Measurements from ENCODE around the gene CRAT.
"Not testable (repeated sequence)": the region's sequence is repeated elsewhere in the genome, so short reads cannot be mapped to it uniquely, and the experiment has no call there.

Gene CRAT

DNA sequence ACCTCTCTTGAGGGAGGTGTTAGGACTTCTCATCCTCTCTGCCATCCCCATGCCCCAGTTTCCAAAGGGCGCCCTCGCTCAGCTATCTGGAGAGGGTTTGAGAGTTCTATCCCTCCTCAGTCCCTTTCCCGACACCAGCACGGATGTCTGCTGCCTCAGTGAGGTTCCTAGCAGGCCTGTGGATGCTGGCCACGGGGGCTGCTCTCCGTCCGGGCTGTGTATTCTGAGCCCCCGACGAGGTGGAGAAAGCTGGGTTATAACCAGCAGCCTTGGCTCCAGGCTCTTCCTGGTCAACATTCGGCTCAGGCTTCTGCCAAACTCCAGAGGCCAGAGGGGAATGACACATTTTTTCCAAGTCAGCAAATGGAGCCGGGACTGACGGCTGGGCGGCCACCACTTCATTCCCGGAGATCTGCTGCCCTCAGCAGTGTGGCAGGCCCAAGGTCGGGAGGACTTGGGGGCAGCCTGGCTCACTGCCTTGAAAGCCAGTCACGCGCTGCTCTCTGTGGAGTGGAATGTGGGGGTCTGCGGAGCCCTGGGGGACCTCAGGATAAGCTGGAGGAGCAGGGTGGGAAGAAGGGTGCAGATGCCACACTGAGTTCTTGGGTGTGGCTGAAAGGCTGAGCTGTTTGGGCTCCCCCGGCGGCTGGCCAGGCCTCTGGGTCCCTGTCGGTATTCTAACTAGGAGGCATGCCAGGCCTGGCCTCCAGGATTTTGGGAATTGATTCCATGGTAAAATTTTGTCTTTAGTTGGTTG, 28.1 kb upstream of the CRAT start:
- DNase-seq (ENCODE audit: low read depth in 1 of 2, low spot score in 1 of 2) = no peak

DNA sequence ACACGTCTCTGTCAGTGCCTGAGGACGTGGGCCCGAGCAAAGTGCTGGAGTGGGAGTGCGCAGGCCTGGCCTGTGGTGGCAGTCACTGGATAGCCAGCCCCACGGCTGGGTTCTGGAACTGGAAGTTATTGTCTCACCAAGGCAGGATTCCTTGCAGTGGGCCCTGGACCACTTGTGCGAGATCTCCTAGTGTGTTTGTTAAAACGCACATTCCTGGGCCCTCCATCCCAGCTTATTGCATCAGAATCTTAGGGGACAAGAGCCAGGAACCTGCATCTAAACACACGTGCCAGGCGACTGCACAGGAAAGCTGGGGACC, 27.5 kb upstream of the CRAT start:
- no peak for DNase-seq (ENCODE audit: low read depth in 1 of 2, low spot score in 1 of 2)

DNA sequence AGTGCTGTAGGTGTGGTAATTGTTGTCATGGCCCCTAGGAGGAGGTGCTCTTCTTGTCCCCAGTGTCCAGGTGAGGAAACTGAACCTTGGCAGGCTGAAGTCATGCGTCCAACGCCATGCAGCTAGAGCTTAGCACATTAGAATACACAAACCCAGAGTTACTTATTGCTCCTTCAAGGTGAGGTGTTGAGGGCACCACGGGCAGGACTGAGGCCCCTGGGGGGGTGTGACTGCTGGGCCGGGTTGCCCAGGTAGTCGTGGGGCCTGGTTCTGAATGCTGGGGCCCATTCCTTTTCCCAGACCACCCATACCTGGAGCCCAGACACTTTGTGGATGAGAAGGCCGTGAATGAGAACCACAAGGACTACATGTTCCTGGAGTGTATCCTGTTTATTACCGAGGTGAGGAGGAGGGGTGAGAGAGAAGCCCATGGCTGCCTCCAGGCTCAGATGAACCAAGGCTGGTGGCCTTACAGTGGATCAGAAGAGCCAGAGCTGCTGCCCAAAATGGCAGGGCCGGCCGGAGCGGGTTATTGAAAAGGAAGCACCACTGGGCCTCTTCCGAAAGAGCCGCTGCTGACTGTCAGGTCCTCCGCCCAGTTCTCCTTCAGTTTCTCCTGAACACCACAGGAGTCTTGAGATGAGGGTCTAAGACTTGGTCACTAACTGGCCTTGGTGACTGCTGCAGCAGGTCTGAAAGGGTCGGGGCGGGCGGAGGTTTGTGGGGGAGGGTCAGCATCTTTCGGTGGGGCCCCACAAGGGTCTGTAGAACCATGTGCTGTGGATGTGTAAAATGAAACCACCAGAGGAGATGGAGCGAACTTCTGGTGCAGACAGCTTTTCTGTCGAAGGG, 26.9 kb upstream of the CRAT start:
- DNase-seq (ENCODE audit: low read depth in 1 of 2, low spot score in 1 of 2) = no peak

DNA sequence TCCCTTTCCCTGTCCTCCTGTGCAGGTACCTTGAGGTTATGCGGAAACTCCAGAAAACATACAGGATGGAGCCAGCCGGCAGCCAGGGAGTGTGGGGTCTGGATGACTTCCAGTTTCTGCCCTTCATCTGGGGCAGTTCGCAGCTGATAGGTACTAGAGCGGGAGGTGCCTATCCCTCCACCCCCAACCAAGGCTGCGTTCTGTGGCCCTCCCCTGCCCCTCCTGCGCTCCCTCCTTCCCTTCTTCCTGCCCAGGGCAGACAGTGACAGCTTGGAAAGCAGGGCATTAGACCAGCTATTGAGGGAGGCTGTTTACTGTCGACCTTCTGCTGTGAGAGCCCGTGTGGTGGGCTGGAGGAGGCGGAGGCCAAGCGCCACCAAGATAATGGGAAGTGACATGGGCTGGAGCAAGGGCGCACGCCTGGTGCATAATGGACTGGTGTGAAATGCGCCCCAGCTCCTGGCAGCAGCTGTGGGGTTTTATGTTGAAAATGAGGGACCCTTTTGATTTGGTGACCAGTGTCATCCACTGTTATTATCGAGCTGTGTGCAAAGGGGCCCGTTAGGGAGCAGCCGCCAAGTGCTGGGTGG, 25.9 kb upstream of the CRAT start:
- DNase-seq (ENCODE audit: low read depth in 1 of 2, low spot score in 1 of 2) = no peak

DNA sequence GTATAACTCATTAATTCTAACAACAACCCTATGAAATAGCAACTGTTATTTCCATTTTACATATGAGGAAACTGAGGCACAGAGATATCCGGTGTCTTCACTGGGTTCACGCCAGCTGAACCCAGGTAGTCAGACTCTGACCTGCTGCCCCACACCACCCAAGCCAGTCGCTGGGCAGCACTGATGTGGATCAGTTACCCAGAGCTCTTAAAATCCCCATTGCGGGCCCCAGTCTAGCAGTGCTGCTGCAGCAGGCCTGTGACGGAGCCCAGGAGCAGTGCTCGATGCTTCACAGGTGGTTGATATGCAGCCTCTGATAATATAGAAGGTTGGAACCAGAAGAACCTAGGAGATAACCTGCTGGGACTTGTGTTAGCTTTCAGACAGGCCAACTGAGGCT, 24.9 kb upstream of the CRAT start:
- no peak for DNase-seq (ENCODE audit: low read depth in 1 of 2, low spot score in 1 of 2)

DNA sequence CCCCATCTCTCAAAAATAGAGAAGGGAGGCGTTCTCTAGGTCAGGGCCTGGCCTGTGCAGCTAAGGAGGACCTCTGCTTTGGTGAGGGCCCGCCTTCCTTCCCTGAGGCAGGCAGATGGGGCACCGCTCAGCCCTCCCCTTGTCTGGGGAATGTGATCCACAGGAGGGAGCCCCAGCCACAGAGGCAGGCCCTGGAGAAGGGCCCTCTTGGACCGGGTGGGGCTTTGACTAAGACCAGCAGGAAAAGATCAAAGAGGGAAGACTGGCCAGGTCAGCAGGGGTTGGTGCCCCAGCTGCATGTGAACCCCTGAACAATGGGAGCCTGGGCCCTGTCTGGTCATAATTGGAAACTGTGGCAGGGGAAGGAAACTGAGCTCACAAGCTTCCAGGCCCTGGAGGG, 22.5 kb upstream of the CRAT start:
- DNase-seq (ENCODE audit: low read depth in 1 of 2, low spot score in 1 of 2) = no peak

DNA sequence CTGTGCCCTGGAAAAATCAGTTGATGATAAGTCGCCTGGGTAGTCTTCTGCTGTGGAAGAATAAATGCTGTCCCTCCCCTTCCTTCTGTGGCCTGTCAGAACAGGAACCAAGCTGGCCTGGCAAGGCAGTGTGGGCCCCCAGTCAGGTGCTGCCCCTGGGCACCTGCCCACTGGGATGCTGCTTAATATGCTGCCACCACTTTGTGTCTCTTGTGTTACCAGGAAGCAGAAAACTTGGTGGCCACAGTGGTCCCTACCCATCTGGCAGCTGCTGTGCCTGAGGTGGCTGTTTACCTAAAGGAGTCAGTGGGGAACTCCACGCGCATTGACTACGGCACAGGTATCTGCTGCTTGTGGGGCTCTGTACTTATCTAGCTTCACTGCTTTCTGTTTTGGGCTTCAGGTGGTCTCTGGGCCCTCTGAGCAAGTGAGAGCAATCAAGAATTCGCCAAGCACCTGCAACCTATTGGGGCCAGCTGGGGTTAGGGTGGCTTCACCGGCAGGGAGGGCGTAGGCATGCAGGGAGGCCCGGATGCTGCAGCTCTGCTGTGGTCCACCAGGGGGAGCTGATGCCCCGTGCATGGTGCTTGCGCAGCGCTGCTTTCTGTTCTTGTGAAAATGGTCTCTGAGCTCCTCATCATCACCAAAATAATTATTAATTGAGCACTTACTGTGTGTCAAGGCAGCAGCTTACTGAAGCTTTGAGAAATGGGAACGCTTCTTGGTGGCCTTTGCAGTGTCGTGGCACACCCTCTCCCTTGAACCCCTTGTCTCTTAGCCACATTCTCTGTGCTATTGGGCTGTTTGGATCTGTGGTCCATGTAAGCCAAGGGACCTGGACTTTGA, 20.9 kb upstream of the CRAT start:
- peak; percentile 72 to 75 for DNase-seq (ENCODE audit: low read depth in 1 of 2, low spot score in 1 of 2)

DNA sequence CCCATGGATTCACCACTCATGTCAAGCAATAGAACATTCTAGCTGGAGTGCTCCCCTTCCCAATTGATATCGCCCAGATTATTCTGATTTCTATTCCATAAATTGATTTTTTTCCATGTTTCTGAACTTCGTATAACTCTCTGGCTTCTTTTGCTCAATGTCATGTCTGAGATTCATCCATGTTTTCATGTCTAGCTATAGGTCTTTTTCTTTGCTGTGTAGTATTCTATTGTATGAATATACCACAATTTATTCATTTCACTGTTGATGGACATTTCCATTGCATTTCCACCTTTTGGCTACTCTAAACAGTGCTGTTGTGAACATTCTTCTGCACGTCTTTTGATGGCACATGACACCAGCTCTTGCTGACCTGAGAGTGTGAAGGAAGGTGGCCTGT, 20.2 kb upstream of the CRAT start:
- DNase-seq (ENCODE audit: low read depth in 1 of 2, low spot score in 1 of 2) = no peak

DNA sequence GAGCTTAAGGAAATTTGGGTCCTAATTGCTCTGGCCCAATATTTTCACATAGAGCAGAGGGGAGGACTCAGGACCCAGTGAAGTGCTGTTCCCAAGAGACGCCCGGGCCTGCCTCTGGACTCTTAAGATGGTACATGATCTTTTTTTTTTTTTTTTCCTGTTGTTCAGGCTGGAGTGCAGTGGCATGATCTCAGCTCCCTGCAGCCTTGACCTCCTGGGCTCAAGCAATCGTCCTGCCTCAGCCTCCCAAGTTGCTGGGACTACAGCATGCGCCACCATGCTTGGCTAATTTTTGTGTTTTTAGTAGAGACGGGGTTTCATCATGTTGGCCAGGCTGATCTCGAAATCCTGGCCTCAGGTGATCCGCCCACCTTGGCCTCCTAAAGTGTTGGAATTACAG, 19.7 kb upstream of the CRAT start:
- not testable (repeated sequence) for DNase-seq (ENCODE audit: low read depth in 1 of 2, low spot score in 1 of 2)

DNA sequence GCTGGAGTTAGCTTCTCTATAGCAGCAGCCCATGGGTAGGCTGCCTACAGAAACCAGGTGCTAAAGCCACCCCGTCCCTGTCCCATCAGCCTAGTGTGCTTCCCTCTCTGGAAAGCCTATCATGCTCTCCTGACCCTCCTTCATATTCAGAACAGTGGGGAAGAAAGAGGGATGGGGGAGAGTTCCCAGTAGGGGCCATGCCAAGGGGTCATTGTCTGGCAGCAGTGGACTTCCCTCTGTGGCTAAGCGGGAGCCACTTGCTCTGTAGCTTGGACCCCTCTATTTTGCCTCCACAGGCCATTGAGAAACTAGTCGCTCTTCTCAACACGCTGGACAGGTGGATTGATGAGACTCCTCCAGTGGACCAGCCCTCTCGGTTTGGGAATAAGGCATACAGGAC, 18.1 kb upstream of the CRAT start:
- no peak for DNase-seq (ENCODE audit: low read depth in 1 of 2, low spot score in 1 of 2)

DNA sequence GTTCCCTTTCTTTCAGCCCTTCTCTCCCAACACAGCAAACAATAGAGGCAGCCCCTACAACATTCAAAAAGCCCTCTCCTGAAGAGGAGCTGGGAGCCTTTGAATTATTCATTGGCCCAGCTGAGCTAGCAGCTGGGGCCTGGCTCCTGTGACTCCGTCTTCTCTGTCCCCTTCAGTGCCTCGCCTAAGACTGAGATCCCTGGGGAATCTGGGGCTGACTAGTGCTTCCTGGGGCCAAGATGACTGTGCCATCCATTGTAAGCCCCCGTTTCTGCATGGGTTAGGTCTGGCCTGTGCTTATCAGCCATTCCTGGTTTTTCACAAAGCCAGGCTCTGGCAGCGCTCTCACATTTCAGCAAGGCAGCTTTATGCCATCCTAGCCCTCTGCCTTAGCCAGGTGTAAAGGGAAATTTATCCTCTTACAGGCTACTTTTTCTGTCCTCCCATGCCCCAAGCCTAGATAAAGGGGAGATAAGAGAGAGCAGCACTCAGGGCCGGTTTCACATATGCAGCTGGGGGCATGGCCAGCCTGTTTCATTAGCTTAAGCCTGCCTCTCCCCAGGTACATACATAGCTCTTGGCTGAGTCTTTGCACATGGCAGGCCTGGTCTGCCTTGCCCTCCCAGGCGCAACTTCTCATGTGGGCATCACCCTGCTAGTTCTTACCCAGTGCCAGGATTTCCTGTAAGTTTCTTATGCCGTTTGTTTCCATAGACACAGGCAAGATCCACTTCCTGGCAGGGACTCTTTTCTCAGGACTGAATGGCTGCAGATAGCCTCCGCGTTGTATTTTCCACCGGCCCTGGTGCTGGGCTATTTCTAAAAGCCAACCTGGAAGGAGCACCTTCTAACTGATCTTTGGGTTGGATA, 16.4 kb upstream of the CRAT start:
- no peak for DNase-seq (ENCODE audit: low read depth in 1 of 2, low spot score in 1 of 2)

DNA sequence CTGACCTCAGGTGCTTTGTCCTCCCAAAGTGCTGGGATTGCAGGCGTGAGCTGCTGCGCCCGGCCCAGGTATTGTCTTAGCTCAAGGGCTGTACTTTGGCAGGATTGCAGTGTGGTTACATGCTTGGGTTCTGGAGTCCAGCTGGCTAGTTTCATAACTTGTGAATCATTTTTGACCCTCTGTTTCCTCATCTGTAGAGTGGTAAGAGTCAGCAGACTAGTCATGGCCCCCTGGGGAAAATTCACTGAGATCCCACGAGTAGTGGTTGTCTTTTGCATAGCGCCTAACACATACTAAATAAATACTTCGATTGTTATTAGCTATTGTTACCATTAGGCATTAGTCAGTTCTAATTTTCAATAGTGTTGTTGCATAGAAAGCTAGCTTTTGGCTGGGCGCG, 14.9 kb upstream of the CRAT start:
- no peak for DNase-seq (ENCODE audit: low read depth in 1 of 2, low spot score in 1 of 2)

DNA sequence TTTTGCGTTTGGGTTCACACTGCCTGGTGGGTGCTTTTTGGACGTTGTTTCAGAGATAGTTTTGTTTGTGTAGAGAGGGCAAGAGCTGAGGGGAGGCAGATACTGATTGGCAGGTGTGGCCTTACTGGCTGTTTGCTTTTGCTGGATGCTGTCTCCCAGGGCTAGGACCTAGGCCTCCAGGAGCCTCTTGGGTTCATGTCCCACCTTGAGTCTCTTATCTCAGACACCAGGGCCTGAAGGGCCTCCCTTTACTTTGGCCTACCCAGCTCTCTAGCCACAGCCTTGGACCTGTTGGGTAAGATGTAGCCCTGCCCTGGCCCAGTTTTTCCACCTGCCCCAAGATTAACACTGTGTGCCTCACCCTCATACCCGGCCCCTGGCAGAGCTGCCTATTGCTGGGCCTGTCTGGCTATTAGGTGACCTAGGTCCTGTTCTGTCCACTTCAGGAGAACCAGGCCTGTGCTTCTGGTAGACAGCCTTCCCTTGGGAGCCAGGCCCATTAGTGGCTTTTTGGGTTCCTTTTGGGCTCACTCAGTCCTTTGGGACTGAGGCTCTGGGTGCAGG, 14.0 kb upstream of the CRAT start:
- DNase-seq (ENCODE audit: low read depth in 1 of 2, low spot score in 1 of 2) = no peak

DNA sequence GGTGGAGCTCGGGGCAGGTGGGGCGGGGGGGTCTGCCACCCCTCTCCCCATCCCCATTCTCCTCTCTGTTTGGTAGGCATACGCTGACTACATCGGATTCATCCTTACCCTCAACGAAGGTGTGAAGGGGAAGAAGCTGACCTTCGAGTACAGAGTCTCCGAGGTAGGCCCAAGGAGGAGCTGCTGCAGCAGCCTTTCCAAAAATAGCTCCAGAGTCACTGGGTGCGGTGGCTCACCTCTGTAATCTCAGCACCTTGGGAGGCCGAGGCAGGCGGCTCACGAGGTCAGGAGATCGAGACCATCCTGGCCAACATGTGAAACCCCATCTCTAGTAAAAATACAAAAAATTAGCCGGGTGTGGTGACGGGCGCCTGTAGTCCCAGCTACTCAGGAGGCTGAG, 12.4 kb upstream of the CRAT start:
- DNase-seq (ENCODE audit: low read depth in 1 of 2, low spot score in 1 of 2) = not testable (repeated sequence)

DNA sequence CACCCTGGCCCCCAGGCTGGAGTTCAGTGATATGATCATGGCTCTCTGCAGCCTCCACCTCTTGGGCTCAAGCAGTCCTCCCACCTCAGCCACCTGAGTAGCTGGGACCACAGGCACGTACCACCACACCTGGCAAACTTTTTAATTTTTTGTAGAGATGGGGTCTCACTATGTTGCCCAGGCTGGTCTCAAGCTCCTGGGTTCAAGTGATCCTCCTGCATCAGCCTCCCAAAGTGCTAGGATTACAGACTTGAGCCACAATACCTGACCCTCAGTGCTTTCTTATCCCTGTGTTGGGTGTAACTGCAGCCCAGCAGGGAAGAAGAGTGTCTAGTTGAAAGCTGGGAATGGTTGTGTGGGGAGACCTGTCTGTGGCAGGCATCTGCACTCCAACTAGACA, 11.5 kb upstream of the CRAT start:
- no peak for DNase-seq (ENCODE audit: low read depth in 1 of 2, low spot score in 1 of 2)

DNA sequence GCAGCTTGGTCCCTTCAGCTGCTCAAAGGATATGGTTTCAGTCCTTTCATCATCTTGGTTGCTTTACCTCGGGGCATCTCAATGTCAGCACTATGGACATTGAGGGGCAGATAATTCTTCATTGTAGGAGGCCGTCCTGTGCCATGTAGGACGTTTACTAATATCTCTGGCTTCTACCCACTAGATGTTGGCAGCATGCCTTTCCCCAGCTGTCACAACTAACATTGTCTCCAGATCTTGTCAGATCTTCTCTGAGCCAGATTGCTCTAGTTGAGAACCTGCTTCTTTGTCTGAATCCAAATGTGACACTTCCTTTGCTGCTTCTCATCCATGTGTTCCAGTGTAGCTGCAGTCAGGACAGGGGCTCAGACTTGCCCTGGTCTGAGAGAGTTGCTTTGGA, 10.9 kb upstream of the CRAT start:
- no peak for DNase-seq (ENCODE audit: low read depth in 1 of 2, low spot score in 1 of 2)

DNA sequence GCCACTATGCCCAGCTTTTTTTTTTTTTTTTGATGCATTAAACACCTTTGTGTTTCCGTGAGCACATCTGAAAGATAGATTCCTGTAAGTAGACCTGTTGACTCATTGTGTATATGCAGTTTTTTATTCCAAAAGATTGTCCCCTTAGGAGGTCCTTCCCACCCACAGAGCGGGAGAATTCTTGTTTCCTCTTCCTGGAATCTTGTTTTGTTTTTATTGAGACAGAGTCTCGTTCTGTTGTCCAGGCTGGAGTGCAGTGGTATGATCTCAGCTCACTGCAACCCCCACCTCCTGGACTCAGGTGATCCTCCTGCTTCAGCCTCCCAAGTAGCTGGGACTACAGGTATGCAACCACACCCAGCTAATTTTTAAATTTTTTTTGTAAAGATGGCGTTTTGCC, 8.2 kb upstream of the CRAT start:
- no peak for DNase-seq (ENCODE audit: low read depth in 1 of 2, low spot score in 1 of 2)

DNA sequence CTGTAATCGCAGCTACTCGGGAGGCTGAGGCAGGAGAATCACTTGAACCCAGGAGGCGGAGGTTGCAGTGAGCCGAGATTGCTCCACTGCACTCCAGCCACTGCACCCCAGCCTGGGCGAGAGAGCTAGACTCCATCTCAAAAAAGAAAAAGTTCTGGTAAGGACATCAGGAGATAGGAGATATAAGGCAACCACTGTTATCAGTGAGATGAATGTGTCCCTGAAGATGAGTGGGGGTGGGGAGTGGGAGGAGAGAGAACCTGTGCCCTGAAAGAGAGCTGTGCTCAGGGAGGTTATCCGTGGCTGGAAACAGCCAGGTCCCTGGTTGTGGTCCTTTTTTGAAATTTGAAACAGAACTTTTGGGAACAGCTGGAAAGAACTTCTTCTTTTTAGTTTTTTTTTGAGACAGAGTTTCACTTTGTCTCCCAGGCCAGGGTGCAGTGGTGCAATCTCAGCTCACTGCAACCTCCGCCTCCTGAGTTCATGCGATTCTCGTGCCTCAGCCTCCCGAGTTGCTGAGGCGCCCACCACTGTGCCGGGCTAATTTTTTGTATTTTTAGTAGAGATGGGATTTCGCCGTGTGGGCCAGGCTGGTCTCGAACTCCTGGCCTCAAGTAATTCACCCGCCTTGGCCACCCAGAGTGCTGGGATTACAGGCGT, 3.2 kb upstream of the CRAT start:
- DNase-seq (ENCODE audit: low read depth in 1 of 2, low spot score in 1 of 2) = no peak

DNA sequence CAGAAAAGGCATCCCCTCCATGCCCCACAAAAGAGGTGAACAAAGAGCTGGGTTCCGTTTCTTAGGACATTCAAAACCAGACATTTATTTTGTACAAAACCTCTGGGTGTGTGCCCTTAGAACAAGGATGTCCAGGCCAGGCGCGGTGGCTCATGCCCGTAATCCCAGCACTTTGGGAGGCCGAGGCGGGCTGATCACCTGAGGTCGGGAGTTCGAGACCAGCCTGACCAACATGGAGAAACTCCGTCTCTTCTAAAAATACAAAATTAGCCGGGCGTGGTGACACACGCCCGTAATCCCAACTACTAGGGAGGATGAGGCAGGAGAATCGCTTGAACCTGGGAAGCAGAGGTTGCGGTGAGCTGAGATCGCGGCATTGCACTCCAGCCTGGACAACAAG, 1.9 kb upstream of the CRAT start:
- not testable (repeated sequence) for DNase-seq (ENCODE audit: low read depth in 1 of 2, low spot score in 1 of 2)

Measured in stimulated activated CD4-positive, alpha-beta T cell treated with anti-CD3 and anti-CD28 coated beads, Interleukin-15, amount 100 ng/mL, for 1 hour (primary cell).